ENCODE data around the gene PHRF1.

The PHRF1 gene

GRCh38 chr11:575996-576768 lies at the start of gene PHRF1:
TSS of gene PHRF1 (plus strand) at chr11:576470. CDS start at chr11:581513, 5,043 bp downstream.
- TF ChIP-seq CTCF (IDR thresholded peaks at IDR 0.05; ENCODE audit: low read depth, low read length), result no peak
- peak within 1 kb of the TSS; percentile 96 for H3K4me3 ChIP-seq (ENCODE audit: low read depth, low read length)

GRCh38 chr11:528166-528814 lies 48.0 kb upstream of the PHRF1 start:
- no peak overlapping the region for H3K4me3 ChIP-seq (ENCODE audit: low read depth, low read length)
- TF ChIP-seq CTCF (IDR thresholded peaks at IDR 0.05; ENCODE audit: low read depth, low read length), result no peak

GRCh38 chr11:528815-529727 lies 47.2 kb upstream of the PHRF1 start:
- no peak overlapping the region for H3K4me3 ChIP-seq (ENCODE audit: low read depth, low read length)
- TF ChIP-seq CTCF (IDR thresholded peaks at IDR 0.05; ENCODE audit: low read depth, low read length), result no peak

GRCh38 chr11:529728-530411 lies 46.4 kb upstream of the PHRF1 start:
- H3K4me3 ChIP-seq (ENCODE audit: low read depth, low read length), result no peak overlapping the region
- no peak for TF ChIP-seq CTCF (IDR thresholded peaks at IDR 0.05; ENCODE audit: low read depth, low read length)

- no peak overlapping the region for H3K4me3 ChIP-seq (ENCODE audit: low read depth, low read length)
- TF ChIP-seq CTCF (IDR thresholded peaks at IDR 0.05; ENCODE audit: low read depth, low read length), result no peak
Measured at GRCh38 chr11:530960-531831, 45.1 kb upstream of the PHRF1 start.

- H3K4me3 ChIP-seq (ENCODE audit: low read depth, low read length), result no peak overlapping the region
- TF ChIP-seq CTCF (IDR thresholded peaks at IDR 0.05; ENCODE audit: low read depth, low read length), result no peak
Measured at GRCh38 chr11:531919-532526, 44.2 kb upstream of the PHRF1 start.

Data from WI38 (cell line).